ENCODE results near the gene WBP1. TPM values are rescaled to one million over a fixed set of nuclear protein-coding genes. Genes with fewer than 3 reads are reported as not detected.

WBP1 gene
- total and polyA plus RNA-seq, 10 of the 15 experiments (the other 5 are each of a cell fraction or from before 2014, with no cell fraction given), result 4.2 to 76.8 (median 43.8) TPM

DNA sequence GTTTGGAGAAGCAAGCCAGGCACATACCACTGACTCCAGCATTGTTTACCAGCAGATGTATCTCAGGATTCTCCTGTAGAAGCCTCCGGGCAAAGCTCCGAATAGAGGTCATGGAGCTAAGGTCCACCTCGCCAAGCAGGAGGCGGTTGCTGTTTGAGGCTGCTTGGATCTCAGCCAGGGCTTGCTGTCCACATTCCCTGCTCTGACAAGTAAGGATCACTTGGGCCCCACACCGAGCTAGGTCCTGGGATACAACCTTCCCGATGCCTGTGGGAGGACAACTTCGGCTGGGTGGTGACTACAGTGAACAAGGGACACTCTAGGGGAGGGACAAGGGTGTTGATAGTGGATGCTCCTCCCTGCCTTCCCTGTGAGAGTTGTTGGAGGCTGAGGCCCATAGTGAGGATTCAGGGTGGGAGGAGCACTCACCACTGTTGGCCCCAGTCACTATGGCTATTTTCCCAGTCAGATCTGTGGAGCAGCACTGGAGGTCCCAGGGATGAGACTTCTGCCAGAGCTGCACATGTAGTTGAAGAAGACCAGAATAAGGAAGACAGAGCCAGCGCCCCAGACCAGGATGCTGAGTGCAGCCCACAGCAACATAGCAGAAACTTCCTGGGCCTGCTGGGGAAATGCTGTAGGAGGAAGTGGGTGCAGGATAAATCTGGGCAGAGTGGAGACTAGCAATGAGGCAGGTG is 45.1 kb upstream of the WBP1 start (continued):
- TF ChIP-seq POLR2AphosphoS5 (IDR thresholded peaks at IDR 0.05; ENCODE audit: low read length), result no peak
- TF ChIP-seq, protein P1, sequence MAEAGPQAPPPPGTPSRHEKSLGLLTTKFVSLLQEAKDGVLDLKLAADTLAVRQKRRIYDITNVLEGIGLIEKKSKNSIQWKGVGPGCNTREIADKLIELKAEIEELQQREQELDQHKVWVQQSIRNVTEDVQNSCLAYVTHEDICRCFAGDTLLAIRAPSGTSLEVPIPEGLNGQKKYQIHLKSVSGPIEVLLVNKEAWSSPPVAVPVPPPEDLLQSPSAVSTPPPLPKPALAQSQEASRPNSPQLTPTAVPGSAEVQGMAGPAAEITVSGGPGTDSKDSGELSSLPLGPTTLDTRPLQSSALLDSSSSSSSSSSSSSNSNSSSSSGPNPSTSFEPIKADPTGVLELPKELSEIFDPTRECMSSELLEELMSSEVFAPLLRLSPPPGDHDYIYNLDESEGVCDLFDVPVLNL (IDR thresholded peaks at IDR 0.05; ENCODE audit: low read depth, low read length), result no peak
- TF ChIP-seq, protein P2, sequence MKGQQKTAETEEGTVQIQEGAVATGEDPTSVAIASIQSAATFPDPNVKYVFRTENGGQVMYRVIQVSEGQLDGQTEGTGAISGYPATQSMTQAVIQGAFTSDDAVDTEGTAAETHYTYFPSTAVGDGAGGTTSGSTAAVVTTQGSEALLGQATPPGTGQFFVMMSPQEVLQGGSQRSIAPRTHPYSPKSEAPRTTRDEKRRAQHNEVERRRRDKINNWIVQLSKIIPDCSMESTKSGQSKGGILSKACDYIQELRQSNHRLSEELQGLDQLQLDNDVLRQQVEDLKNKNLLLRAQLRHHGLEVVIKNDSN (IDR thresholded peaks at IDR 0.05; ENCODE audit: borderline replicate concordance, extremely low read length, insufficient read depth, low read depth, low read length), result no peak

DNA sequence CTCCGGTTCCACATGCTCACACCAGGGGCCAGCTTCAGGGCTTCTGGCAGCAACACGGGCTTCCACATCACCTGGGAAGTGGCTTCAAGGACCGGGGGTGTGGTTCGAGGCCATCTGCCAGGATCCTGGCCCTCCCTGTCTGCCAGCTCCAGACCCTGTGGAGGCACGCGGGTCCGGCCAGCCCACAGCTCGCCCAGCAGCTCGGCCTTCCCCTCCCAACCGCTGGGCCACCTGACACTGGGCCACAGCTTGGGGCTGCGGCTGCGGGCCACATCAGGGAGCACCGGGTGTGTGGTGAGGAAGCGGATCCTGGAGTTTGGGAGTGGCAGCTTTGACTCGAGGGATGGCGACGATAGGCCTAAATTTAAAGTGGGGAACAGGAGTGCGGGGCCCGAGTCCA is 43.8 kb upstream of the WBP1 start:
- Histone ChIP-seq H3K79me2 (ENCODE audit: control insufficient read depth, insufficient read depth, low read length) (no peaks in the 10 kb centered on the region), H3K9me3 (replicated peaks; ENCODE audit: control insufficient read depth, insufficient read depth, low read length) (no peaks in the 10 kb centered on the region), H4K20me1 (ENCODE audit: control insufficient read depth, insufficient read depth) (no peaks in the 10 kb centered on the region), H3K4me3 (0 out of 2 replicates have a peak overlapping the region, but pooled peaks have one; percentile 46), H3K27ac (ENCODE audit: control insufficient read depth, insufficient read depth) (no peak overlapping the region), H2AFZ (ENCODE audit: control insufficient read depth, low read depth, low read length) (peak overlapping the region; percentile 86), H3K36me3 (ENCODE audit: control insufficient read depth in 2 of 2, insufficient read depth in 2 of 2, low read length in 1 of 2) (no peaks in the 10 kb centered on the region), H3K9ac (ENCODE audit: control insufficient read depth, insufficient read depth, low read length) (no peak overlapping the region), H3K4me1 (ENCODE audit: control insufficient read depth, insufficient read depth, low read length) (peaks cover 36% of the 10 kb centered on the region), H3K27me3 (replicated peaks in 1 of 2; ENCODE audit: control insufficient read depth in 2 of 2, insufficient read depth in 2 of 2, low read length in 1 of 2) (no peaks in the 10 kb centered on the region), H3K4me2 (ENCODE audit: control insufficient read depth, insufficient read depth) (peak overlapping the region; percentile 88)
- no peak for DNase-seq (ENCODE audit: low read depth, low spot score)
- BruUV-seq (replicated peaks), result no TSS peak
- ATAC-seq, result no peak
- CTCF ChIA-PET, result interaction anchor here (1.0 to 1.6 kb wide), 2 partner anchors 14 to 174 kb away, joined by 3 read pairs; no protein-coding TSS in a partner anchor
- intact Hi-C loops (cut with micrococcal nuclease; ENCODE audit: unreplicated experiment), result no loop called here
- POLR2A ChIA-PET, result no interaction called here
- TF ChIP-seq EZH2 (IDR thresholded peaks at IDR 0.05; ENCODE audit: borderline replicate concordance, control insufficient read depth, low read depth, low read length) (no peak), GATAD2B (conservative IDR thresholded peaks at IDR 0.05; ENCODE audit: low read depth) (no peak), RCOR1 (conservative IDR thresholded peaks at IDR 0.05; ENCODE audit: low read depth, low read length) (no peak), GABPA (IDR thresholded peaks at IDR 0.05; ENCODE audit: low read depth) (no peak), PAX5 (IDR thresholded peaks at IDR 0.05; ENCODE audit: borderline replicate concordance, low read depth, low read length) (no peak), PAX8 (IDR thresholded peaks at IDR 0.05) (no peak), KDM1A (IDR thresholded peaks at IDR 0.05; ENCODE audit: borderline replicate concordance) (no peak), TARDBP (IDR thresholded peaks at IDR 0.05; ENCODE audit: borderline replicate concordance) (no peak), MYC (IDR thresholded peaks at IDR 0.05; ENCODE audit: insufficient read depth, insufficient read length, insufficient replicate concordance, low read length, severe bottlenecking) (no peak), HCFC1 (IDR thresholded peaks at IDR 0.05; ENCODE audit: low read length) (no peak)
- TF ChIP-seq, protein P3, sequence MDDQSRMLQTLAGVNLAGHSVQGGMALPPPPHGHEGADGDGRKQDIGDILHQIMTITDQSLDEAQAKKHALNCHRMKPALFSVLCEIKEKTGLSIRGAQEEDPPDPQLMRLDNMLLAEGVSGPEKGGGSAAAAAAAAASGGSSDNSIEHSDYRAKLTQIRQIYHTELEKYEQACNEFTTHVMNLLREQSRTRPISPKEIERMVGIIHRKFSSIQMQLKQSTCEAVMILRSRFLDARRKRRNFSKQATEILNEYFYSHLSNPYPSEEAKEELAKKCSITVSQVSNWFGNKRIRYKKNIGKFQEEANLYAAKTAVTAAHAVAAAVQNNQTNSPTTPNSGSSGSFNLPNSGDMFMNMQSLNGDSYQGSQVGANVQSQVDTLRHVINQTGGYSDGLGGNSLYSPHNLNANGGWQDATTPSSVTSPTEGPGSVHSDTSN (IDR thresholded peaks at IDR 0.05; ENCODE audit: insufficient replicate concordance, low read depth, low read length), result no peak
- SMC1A ChIA-PET (ENCODE audit: uncharacterized antibody, unreplicated experiment), result interaction anchor here (0.8 kb wide), 1 partner anchor 17 kb away, joined by 3 read pairs; no protein-coding TSS in a partner anchor
- in situ Hi-C loops (cut with MboI), result no loop called here
- WGBS (ENCODE audit: insufficient coverage, insufficient replicate concordance, low lambda C conversion rate, missing lambda C conversion rate), result 88% methylated on average over 19 of the region's 19 CpGs
- no peak for FAIRE-seq
- RAD21 ChIA-PET (ENCODE audit: unreplicated experiment), result no interaction called here
